ENCODE data around the gene TRMT1. TPM values are rescaled to one million over a fixed set of nuclear protein-coding genes. Genes with fewer than 3 reads are reported as not detected.

Gene TRMT1
- polyA plus RNA-seq, 6 donors from 2014 or later = 20.2 to 36.3 (median 24.1) TPM

DNA sequence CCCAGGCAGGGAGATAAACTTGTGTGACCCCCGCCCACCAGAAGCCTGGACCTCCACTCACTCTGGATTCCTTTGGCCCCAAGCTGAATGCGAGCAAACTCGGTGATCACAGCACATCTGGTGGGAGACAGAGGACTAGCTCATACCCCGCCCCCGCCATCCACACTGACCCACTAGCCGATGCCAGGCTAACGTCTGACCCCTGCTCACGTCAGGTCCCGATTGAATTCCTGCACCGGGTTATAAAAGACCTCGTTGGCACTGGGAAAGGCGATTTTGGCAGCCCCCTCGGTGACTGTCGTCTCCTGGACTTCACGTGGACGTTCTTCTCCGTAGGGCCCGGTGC is 631 bp downstream of the TRMT1 start:
- Mint-ChIP-seq H3K36me3 (no peaks in the 10 kb centered on the region), H3K27me3 (no peaks in the 10 kb centered on the region), H3K27ac (peak overlapping the region in 4 of 6 donors; percentile 30 to 97 (median 64)), H3K9me3 (no peaks in the 10 kb centered on the region), H3K4me3 (peak overlapping the region; percentile 88 to 99 (median 94)), H3K4me1 (peaks cover 27 to 56% (median 38%) of the 10 kb centered on the region in 3 donors)
- DNase-seq = no peak
- no peak for ATAC-seq (ENCODE audit: low read depth in 2 of 2)

DNA sequence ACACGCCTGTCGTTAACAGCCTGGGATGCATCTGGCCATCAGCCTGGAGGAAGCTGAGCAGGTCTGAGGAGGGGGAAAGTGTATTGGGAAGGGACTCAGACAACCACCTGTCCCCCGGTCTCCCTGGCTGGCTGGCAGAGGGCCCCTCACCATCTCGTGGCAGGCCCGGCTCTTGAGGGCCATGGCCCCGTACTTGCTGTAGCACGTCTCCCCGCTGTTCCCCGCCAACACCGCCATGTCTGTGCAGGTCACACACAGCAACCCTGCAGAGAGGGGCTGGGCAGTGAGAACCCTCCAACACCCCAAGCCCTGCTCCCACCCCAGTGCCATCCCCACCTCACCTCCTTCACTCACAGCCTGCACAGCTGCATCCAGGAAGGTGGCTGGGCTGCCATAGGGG is 4.0 kb downstream of the TRMT1 start:
- Mint-ChIP-seq H3K27ac (peak overlapping the region in 2 of 6 donors; percentile 24 to 60), H3K27me3 (no peaks in the 10 kb centered on the region), H3K4me3 (no peak overlapping the region), H3K9me3 (no peaks in the 10 kb centered on the region), H3K4me1 (peaks cover 11 to 39% (median 18%) of the 10 kb centered on the region in 3 donors), H3K36me3 (no peaks in the 10 kb centered on the region)
- no peak for DNase-seq
- ATAC-seq (ENCODE audit: low read depth in 2 of 2) = no peak

DNA sequence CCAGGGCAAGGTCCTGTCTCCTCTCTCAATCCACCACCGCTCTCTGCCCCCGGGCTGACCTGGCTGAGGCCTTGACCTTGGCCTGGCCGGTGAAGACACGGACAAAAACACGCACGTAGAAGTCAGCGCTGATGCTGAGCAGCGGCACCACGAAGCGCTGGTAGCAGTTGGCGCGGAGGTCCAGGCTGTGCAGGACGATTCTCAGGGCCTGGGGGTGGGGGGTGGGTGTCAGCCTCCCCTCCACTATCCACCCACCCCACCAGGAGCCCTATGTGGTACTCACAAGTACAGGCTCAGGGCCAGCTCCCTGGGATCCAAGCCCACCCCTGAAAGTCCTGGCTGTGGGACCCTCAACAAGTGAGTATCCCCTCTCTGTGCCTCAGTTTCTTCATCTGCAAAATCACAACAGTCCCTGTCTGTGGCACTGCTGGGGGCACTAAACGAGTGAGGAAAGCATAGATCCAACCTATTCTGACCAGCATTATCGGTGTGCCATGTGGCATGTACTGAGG is 6.4 kb downstream of the TRMT1 start:
- H3K4me3 Mint-ChIP-seq = peak overlapping the region in 1 of 8 donors; percentile 52
- no peak for ATAC-seq (ENCODE audit: low read depth in 2 of 2)
- peaks cover 0 to 31% (median 9%) of the 10 kb centered on the region in 3 donors for H3K4me1 Mint-ChIP-seq
- H3K27me3 Mint-ChIP-seq = no peaks in the 10 kb centered on the region
- no peak overlapping the region for H3K27ac Mint-ChIP-seq
- no peaks in the 10 kb centered on the region for H3K9me3 Mint-ChIP-seq
- no peaks in the 10 kb centered on the region for H3K36me3 Mint-ChIP-seq
- DNase-seq = no peak

DNA sequence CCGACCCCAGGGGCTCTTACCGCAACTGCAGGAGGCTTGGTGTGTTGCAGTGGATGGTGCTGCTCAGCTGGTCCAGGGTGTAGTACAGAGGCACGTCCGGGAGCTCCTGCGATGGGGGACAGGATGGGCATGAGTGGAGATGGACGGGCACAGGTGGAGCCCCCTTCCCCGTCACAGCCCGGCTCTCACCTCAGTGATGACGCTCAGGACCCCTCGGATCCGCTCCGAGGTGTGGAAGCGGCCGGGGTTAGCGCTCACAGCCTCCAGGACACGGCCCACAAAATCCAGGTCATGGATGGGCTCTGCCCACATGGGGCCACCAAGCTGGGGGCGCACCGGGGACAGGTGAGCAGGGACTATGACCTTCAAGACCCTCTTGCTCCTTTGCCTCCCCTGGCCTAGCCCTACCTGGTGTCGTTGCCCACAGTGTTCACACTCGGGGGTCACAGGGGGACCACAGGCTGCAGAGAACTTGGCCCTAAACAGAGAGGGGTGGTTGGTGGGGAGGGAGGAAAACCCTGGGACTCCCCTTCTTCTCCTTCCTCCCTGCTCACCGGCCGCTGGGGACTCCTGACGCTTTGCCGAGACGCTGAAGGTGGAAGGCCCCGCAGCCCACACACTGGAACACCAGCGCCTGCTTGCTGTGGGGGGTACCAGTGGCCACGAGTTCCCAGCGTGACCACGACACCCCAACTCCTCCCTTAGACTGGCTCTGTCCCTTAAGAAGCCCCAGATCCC is 7.0 kb downstream of the TRMT1 start:
- no peaks in the 10 kb centered on the region for H3K27me3 Mint-ChIP-seq
- H3K4me3 Mint-ChIP-seq = no peak overlapping the region
- H3K36me3 Mint-ChIP-seq = no peaks in the 10 kb centered on the region

DNA sequence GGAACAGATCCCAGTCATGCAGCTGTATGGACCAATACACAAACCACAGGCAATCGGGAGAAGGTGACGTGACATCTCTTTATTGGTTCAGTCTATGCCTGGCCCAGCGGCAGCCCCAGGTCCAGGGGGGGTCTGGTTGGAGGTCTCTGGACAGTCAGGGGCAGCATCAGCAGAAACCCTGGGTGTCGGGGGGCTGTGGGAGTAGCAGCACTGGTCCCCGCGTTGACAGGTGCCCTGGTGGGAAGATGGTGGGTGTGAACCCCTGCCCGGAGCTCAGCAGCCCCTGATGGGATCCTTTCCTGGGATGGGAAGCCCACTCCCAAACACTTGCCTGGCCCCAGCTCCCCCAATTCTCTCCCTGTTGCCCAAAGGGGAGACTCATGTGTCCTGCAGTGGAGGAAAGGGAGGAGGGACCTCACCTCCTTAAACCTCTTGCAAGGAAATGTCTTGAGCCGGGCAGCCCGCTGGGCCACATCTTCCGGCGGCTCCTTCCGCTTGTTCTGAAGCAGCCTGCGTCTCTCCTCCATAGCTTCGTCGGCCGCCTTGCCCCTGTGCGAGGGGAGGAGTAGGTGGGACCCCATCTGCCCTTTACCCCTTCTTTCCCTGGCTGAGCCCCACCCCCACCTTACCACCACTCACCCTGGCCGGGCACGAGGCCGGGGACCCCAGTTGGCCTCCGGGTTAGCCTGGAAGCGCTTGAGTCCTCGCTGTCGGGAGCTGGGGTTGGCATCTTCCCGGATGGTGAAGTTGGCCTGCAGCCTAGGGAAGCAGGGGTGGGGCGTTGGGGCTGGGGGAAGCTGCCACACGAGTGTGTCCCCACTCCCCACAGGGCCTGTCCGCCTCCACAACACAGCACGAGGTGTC is 11.5 kb downstream of the TRMT1 start:
- Mint-ChIP-seq H3K36me3 (peaks cover 3 to 4% of the 10 kb centered on the region in 2 donors), H3K27me3 (no peaks in the 10 kb centered on the region), H3K4me1 (peaks cover 24 to 48% (median 36%) of the 10 kb centered on the region in 3 donors), H3K9me3 (no peaks in the 10 kb centered on the region), H3K4me3 (peak overlapping the region; percentile 89 to 99 (median 97)), H3K27ac (peak overlapping the region; percentile 91 to 100 (median 100))
- ATAC-seq (ENCODE audit: low read depth in 2 of 2) (peak; percentile 1 to 2), DNase-seq (no peak)

More for the DNA sequence above, 7.0 kb downstream of the TRMT1 start:
- Mint-ChIP-seq H3K9me3 (no peaks in the 10 kb centered on the region), H3K4me1 (peaks cover 3 to 31% (median 14%) of the 10 kb centered on the region in 3 donors), H3K27ac (no peak overlapping the region)
- ATAC-seq (ENCODE audit: low read depth in 2 of 2) (no peak), DNase-seq (no peak)

DNA sequence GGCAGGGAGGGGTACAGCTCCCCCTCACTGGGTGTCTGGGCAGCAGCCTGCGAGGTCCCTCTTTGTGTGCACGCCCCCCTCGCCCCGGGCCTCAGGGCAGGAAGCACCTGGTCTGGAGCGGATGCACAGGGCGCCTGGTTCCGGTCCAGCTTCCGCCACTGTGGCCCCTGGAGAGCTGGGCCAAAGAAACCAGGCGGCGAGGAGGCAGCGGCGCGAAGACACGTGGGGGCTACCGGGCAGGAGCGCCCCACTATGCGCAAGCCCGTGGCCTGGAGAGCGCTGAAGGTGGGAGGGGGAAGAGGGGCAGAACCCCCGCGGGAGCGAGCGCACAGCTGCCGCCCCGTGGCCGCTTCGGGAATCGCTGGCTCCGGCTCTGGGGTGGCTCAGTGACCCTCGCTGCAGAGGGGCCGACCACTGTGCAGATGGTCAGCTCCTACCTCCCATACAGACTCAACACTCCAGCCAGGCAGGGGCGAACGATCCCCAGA is 12.1 kb downstream of the TRMT1 start:
- peak; percentile 69 to 71 for ATAC-seq (ENCODE audit: low read depth in 2 of 2)
- DNase-seq = peak; percentile 99
- Mint-ChIP-seq H3K4me1 (peaks cover 28 to 51% (median 42%) of the 10 kb centered on the region in 3 donors), H3K4me3 (peak overlapping the region; percentile 89 to 99 (median 97)), H3K27me3 (no peaks in the 10 kb centered on the region), H3K36me3 (peaks cover 6 to 9% of the 10 kb centered on the region in 2 donors), H3K9me3 (no peaks in the 10 kb centered on the region), H3K27ac (peak overlapping the region; percentile 91 to 100 (median 100))

DNA sequence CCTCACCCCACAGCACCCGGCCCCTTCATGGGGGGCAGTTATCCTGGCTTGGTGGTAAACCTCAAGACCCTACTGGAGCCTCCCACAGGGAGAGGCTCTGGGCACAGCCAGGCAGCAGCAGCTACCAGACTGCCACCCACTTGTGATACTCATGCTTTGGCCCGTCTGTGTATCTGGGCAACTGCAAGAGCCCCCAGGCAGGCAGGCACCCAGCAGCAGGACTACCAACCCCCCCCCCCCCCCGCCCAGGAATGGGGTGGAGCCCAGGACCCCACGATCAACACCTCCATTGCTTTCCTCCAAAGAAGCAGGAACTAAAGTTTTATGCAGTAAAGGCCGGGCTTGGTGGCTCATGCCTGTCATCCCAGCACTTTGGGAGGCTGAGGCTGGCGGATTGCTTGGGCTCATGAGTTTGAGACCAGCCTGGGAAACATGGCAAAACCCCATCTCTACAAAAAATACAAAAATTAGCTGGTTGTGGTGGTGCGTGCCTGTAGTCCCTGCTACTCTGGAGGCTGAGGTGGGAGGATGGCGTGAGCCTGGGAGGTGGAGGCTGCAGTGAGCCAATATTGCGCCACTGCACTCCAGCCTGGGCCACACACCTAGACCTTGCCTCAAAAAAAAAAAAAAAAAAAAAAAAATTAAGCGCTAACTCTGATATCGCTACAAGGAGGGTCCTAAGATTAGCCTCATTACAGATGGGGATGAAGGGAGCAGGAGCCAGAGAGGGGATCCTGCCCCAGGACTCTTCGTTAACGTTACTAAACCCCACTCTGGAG is 12.8 kb downstream of the TRMT1 start:
- DNase-seq (no peak), ATAC-seq (ENCODE audit: low read depth in 2 of 2) (peak; percentile 2 to 5)
- Mint-ChIP-seq H3K27me3 (no peaks in the 10 kb centered on the region), H3K4me3 (peak overlapping the region; percentile 89 to 99 (median 97)), H3K36me3 (peaks cover 6 to 9% of the 10 kb centered on the region in 2 donors), H3K27ac (peak overlapping the region; percentile 91 to 100 (median 100)), H3K4me1 (peaks cover 32 to 51% (median 49%) of the 10 kb centered on the region in 3 donors), H3K9me3 (no peaks in the 10 kb centered on the region)

DNA sequence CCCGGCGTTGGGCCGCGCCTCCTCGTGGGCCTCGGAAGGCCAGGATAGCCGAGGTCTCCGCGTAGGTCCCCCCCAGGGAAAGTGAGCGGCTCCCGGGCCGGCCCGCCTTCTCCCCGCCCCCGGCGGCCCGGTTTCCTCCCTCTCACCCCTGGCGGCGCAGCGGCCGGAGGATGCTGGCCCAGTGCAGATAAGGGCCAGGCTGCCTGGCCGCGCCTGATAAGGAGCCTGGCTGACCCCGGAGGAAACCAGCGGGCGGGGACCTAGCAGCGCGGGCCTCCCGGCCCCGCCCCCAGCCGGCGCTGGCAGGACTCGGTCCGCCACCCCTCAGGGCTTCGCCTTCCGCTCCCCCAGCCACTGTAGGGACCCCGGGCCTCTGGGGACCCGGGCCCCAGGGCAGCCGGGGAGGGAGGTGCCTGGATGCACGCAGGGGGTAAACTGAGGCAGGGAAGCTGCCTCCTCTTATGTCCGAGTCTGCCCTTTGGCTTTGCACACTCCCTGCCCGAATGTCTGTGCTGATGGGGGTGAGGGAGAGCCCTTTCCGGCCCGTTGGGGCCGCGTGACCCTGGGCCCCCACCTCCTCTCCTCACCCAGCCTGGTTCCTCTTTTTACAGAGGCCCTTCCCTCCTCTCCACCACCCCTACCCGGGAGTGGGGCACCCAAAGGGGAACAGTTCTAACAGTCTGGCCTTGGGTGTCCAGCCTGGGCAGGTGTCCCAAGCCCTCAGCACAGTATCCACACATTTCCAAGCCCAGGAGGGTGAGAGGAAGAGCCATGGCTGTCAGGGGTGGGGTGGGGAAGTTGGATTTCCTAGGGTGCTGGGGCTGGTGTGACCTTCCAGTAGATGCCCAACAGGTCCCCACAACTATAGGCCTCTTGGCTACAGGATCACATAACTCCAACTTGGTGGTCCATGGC is 13.6 kb downstream of the TRMT1 start, which contains the start of gene LYL1:
LYL1 (minus strand) TSS at position 193 of the 915 bp plus-strand sequence. CDS start 1,687 bp downstream, outside the sequence.
- Mint-ChIP-seq H3K4me1 (peaks cover 38 to 57% (median 51%) of the 10 kb centered on the region in 3 donors), H3K27ac (peak within 1 kb of the TSS; percentile 91 to 100 (median 100)), H3K9me3 (no peaks in the 10 kb centered on the region), H3K27me3 (no peaks in the 10 kb centered on the region), H3K4me3 (peak within 1 kb of the TSS; percentile 89 to 99 (median 97)), H3K36me3 (peaks cover 6 to 9% of the 10 kb centered on the region in 2 donors)
- DNase-seq = peak; percentile 95
- peak; percentile 57 to 62 for ATAC-seq (ENCODE audit: low read depth in 2 of 2)

DNA sequence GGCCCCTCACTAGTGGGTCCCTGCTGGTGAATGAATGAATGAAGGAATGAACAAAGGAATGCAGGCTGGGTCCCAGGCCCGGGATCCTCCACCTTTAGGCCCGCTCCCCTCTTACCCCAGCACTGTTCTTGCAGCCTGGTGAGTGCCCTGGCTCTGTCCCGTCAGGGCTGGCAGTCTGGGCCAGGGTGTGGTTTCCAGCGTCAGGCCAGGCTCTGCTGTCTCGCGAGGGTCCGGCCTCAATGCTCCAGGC is 14.2 kb downstream of the TRMT1 start:
- DNase-seq (no peak), ATAC-seq (ENCODE audit: low read depth in 2 of 2) (no peak)
- Mint-ChIP-seq H3K9me3 (no peaks in the 10 kb centered on the region), H3K4me3 (peak overlapping the region; percentile 89 to 99 (median 97)), H3K4me1 (peaks cover 38 to 60% (median 47%) of the 10 kb centered on the region in 3 donors), H3K27ac (peak overlapping the region; percentile 91 to 100 (median 94)), H3K27me3 (no peaks in the 10 kb centered on the region), H3K36me3 (peaks cover 6 to 9% of the 10 kb centered on the region in 2 donors)

DNA sequence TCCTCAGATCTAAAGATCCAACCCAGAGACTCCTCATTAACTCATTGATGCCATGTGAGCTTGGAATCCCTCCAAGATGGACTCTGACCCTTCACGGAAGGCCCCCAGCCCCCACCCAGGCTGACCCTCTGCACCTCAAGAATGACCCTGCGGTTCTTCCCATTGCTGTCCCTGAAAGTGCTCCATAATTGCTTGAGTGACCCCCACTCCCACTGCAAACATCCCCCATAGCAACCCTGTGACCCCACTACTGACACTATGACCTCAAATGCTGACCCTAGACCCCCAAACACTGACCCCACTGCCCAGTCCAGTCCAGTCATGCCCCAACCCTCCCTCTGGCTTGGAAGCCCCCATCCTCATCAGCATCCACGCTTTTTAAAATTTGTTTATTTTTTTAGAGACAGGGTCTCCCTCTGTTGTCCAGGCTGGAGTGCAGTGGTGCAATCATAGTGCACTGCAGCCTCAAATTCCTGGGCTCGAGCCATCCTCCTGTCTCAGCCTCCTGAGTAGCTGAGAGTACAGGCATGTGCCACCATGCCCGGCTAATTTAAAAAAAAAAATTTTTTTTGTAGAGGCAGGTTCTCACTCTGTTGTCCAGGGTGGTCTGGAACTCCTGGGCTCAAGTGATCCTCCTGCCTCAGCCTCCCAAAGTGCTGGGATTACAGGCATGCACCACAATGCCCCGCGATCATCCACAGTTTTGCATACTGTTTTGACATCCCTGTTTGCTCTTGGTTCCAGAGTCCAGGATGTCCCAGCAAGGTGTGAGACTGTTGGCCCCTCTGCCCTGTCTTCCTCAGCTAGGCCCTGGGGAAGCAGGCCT is 14.7 kb downstream of the TRMT1 start:
- H3K9me3 Mint-ChIP-seq = no peaks in the 10 kb centered on the region
- no peaks in the 10 kb centered on the region for H3K27me3 Mint-ChIP-seq
- peaks cover 9% of the 10 kb centered on the region in 2 donors for H3K36me3 Mint-ChIP-seq
- peak overlapping the region; percentile 91 to 100 (median 94) for H3K27ac Mint-ChIP-seq
- H3K4me3 Mint-ChIP-seq = peak overlapping the region; percentile 89 to 99 (median 97)
- DNase-seq (no peak), ATAC-seq (ENCODE audit: low read depth in 2 of 2) (no peak)
- peaks cover 38 to 60% (median 46%) of the 10 kb centered on the region in 3 donors for H3K4me1 Mint-ChIP-seq

DNA sequence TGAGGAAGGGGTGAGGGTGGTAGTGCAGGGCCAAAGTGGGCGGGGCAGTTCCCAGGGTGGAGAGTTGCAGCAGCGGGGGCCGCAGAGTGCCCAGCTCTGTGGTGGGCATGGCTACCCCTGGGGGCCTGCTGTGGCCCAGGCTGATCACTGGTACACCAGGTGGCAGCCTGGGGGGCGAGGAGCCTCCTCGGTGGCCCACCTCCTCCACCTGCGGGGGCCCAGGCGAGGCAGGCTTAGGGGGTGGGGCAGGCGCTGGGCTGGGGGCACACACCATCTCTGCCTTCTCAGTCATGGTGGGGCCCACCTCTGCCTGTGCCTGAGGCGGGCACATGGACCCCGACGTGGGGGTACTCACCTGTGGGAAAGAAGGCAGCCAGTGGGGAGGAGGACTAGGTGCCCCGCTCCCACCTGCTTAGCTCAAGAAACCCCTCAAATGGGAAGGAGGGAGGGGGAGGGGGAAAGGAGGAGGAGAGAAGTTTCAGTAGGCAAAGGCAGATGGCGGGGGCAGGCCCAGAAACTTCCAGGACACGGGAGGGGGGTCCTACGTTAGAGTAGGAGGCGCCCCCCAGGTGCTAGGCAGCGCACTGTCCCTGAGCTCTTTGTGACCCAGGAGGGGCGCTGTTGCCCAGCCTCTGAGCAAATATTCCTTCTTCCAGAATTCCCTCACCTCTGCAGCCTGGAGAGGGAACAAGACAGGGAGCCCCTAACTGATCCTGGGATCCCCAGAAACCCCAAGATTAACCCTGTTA is 15.5 kb downstream of the TRMT1 start:
- no peak for ATAC-seq (ENCODE audit: low read depth in 2 of 2)

More for the DNA sequence above, 15.5 kb downstream of the TRMT1 start:
- no peak for DNase-seq
- Mint-ChIP-seq H3K4me1 (peaks cover 41 to 60% (median 41%) of the 10 kb centered on the region in 3 donors), H3K36me3 (peaks cover 9% of the 10 kb centered on the region in 2 donors), H3K27ac (peak overlapping the region; percentile 91 to 100 (median 94)), H3K4me3 (peak overlapping the region; percentile 89 to 99 (median 97)), H3K9me3 (no peaks in the 10 kb centered on the region), H3K27me3 (no peaks in the 10 kb centered on the region)
